ENCODE data around the gene DENND2D. TPM values are rescaled to one million over a fixed set of nuclear protein-coding genes. Genes with fewer than 3 reads are reported as not detected.

Gene DENND2D
- total and polyA plus RNA-seq, 9 of the 15 experiments (the other 6 are each of a cell fraction or from before 2014, with no cell fraction given), result 0.08 to 0.44 (median 0.13) TPM; not detected in 6

- POLR2A ChIA-PET, result interaction anchor here (0.6 to 1.2 kb wide), 3 partner anchors 9 to 27 kb away, joined by 3 read pairs; no protein-coding TSS in a partner anchor
- no peak for FAIRE-seq
- no TSS peak for BruUV-seq (replicated peaks)
Observed at GRCh38 chr1:111182052-111182451, 18.4 kb downstream of the DENND2D start.

More at GRCh38 chr1:111182052-111182451, 18.4 kb downstream of the DENND2D start:
- Histone ChIP-seq H3K27me3 (ENCODE audit: control insufficient read depth in 2 of 2, insufficient read depth in 2 of 2, low read length in 2 of 2) (no peaks in the 10 kb centered on the region), H3K79me2 (ENCODE audit: control insufficient read depth, insufficient read depth, low read length) (no peaks in the 10 kb centered on the region), H4K20me1 (replicated peaks; ENCODE audit: control insufficient read depth, insufficient read depth, low read length) (no peaks in the 10 kb centered on the region), H3K4me3 (no peak overlapping the region), H3K4me2 (ENCODE audit: insufficient read depth, low read length) (no peak overlapping the region), H3K36me3 (ENCODE audit: control insufficient read depth, insufficient read depth, low read length) (peaks cover 69% of the 10 kb centered on the region), H3K4me1 (replicated peaks in 1 of 2; ENCODE audit: control insufficient read depth in 2 of 2, insufficient read depth in 2 of 2, low read length in 2 of 2) (no peaks in the 10 kb centered on the region), H3K27ac (ENCODE audit: extremely low read depth, low read depth, low read length) (no peak overlapping the region), H2AFZ (ENCODE audit: low read depth, low read length) (no peak overlapping the region), H3K9me1 (ENCODE audit: control insufficient read depth, insufficient read depth, low read length) (no peaks in the 10 kb centered on the region), H3K9ac (ENCODE audit: insufficient read depth in 1 of 2, low read depth in 2 of 2, low read length in 2 of 2) (no peak overlapping the region), H3K9me3 (replicated peaks; ENCODE audit: control insufficient read depth, insufficient read depth, low read depth, low read length) (no peaks in the 10 kb centered on the region)
- no peak for TF ChIP-seq SMARCA4 (IDR thresholded peaks at IDR 0.05)
- TF ChIP-seq ZNF79 (CRISPR knock-in tag; IDR thresholded peaks at IDR 0.05; ENCODE audit: low read depth), result no peak
- TF ChIP-seq, protein P1, sequence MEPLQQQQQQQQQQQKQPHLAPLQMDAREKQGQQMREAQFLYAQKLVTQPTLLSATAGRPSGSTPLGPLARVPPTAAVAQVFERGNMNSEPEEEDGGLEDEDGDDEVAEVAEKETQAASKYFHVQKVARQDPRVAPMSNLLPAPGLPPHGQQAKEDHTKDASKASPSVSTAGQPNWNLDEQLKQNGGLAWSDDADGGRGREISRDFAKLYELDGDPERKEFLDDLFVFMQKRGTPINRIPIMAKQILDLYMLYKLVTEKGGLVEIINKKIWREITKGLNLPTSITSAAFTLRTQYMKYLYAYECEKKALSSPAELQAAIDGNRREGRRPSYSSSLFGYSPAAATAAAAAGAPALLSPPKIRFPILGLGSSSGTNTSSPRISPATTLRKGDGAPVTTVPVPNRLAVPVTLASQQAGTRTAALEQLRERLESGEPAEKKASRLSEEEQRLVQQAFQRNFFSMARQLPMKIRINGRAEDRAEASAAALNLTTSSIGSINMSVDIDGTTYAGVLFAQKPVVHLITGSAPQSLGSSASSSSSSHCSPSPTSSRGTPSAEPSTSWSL (CRISPR knock-in tag; IDR thresholded peaks at IDR 0.05; ENCODE audit: borderline replicate concordance), result no peak
- TF ChIP-seq ZNF778 (CRISPR knock-in tag; IDR thresholded peaks at IDR 0.05), result no peak
- no peak for TF ChIP-seq E2F8 (IDR thresholded peaks at IDR 0.05; ENCODE audit: low read depth, partially characterized antibody)
- TF ChIP-seq CHD2 (IDR thresholded peaks at IDR 0.05; ENCODE audit: low read depth, low read length), result no peak
- TF ChIP-seq TCF7 (IDR thresholded peaks at IDR 0.05; ENCODE audit: borderline replicate concordance), result no peak
- no peak for TF ChIP-seq ZNF696 (CRISPR knock-in tag; conservative IDR thresholded peaks at IDR 0.05)
- TF ChIP-seq, protein P2, sequence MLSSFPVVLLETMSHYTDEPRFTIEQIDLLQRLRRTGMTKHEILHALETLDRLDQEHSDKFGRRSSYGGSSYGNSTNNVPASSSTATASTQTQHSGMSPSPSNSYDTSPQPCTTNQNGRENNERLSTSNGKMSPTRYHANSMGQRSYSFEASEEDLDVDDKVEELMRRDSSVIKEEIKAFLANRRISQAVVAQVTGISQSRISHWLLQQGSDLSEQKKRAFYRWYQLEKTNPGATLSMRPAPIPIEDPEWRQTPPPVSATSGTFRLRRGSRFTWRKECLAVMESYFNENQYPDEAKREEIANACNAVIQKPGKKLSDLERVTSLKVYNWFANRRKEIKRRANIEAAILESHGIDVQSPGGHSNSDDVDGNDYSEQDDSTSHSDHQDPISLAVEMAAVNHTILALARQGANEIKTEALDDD (IDR thresholded peaks at IDR 0.05), result no peak
- TF ChIP-seq, protein P3, sequence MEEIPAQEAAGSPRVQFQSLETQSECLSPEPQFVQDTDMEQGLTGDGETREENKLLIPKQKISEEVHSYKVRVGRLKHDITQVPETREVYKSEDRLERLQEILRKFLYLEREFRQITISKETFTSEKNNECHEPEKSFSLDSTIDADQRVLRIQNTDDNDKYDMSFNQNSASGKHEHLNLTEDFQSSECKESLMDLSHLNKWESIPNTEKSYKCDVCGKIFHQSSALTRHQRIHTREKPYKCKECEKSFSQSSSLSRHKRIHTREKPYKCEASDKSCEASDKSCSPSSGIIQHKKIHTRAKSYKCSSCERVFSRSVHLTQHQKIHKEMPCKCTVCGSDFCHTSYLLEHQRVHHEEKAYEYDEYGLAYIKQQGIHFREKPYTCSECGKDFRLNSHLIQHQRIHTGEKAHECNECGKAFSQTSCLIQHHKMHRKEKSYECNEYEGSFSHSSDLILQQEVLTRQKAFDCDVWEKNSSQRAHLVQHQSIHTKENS (CRISPR knock-in tag; IDR thresholded peaks at IDR 0.05), result no peak
- TF ChIP-seq C11orf30 (IDR thresholded peaks at IDR 0.05; ENCODE audit: low read depth), result no peak
- TF ChIP-seq, protein P4, sequence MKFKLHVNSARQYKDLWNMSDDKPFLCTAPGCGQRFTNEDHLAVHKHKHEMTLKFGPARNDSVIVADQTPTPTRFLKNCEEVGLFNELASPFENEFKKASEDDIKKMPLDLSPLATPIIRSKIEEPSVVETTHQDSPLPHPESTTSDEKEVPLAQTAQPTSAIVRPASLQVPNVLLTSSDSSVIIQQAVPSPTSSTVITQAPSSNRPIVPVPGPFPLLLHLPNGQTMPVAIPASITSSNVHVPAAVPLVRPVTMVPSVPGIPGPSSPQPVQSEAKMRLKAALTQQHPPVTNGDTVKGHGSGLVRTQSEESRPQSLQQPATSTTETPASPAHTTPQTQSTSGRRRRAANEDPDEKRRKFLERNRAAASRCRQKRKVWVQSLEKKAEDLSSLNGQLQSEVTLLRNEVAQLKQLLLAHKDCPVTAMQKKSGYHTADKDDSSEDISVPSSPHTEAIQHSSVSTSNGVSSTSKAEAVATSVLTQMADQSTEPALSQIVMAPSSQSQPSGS (CRISPR knock-in tag; IDR thresholded peaks at IDR 0.05), result no peak
- WGBS (ENCODE audit: insufficient coverage, low coverage, missing lambda C conversion rate), result 100% methylated on average over 2 of the region's 2 CpGs
- in situ Hi-C loops (cut with MboI) (no loop called here), intact Hi-C loops (cut with micrococcal nuclease) (no loop called here)
- ATAC-seq (no peak), DNase-seq (ENCODE audit: extremely low read depth in 1 of 4, low spot score in 3 of 4) (no peak)
- CTCF ChIA-PET (ENCODE audit: low intra/inter-chr PET ratio), result no interaction called here

All from K562 (cell line).